D721Med (cell line): Measurements from ENCODE around the gene ATE1.

ENCODE experiments used
- DNase-seq: peaks from one replicate; pipeline ENCODE4 v3.0.0; 2011; ENCODE audit warnings: low spot score; ENCODE audit not compliant: insufficient read length
- FAIRE-seq: peaks from 2 replicates; lab custom pipeline; 2011; peaks lifted over from hg19 to GRCh38; lab: Jason Lieb, UNC
- TF ChIP-seq, protein P1 (sequence below): IDR thresholded peaks from 2 replicates; pipeline ENCODE4 v1.5.1; 2012; ENCODE audit warnings: mild to moderate bottlenecking, control low read depth; ENCODE audit not compliant: insufficient read depth; ENCODE audit errors: missing control alignments

The ATE1 gene

DNA sequence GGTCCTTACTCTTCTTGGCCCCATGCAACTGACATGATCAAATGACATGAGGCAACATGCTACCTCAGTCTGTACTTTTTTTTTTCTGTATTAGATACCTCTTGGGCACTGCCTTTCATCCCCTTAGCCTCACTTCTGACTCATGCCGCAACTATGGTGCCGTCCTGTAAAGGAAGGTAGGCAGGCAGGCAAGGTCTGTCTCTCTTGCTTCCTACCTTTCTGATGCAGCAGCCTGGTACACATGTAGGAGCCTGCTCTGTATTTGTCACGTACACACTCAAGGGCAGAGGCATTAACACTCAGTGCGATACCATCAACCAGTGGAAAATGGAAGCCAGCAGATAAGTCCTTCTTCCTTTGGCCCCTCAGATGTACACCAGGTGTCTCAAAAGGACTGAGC is 146.7 kb downstream of the ATE1 start:
- TF ChIP-seq, protein P1, sequence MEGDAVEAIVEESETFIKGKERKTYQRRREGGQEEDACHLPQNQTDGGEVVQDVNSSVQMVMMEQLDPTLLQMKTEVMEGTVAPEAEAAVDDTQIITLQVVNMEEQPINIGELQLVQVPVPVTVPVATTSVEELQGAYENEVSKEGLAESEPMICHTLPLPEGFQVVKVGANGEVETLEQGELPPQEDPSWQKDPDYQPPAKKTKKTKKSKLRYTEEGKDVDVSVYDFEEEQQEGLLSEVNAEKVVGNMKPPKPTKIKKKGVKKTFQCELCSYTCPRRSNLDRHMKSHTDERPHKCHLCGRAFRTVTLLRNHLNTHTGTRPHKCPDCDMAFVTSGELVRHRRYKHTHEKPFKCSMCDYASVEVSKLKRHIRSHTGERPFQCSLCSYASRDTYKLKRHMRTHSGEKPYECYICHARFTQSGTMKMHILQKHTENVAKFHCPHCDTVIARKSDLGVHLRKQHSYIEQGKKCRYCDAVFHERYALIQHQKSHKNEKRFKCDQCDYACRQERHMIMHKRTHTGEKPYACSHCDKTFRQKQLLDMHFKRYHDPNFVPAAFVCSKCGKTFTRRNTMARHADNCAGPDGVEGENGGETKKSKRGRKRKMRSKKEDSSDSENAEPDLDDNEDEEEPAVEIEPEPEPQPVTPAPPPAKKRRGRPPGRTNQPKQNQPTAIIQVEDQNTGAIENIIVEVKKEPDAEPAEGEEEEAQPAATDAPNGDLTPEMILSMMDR, result no peak
- FAIRE-seq (no peak), DNase-seq (no peak)

- TF ChIP-seq, protein P1, result no peak
- DNase-seq (no peak), FAIRE-seq (no peak)
Measured at GRCh38 chr10:121774813-121775212, 153.0 kb downstream of the ATE1 start.

- TF ChIP-seq, protein P1, result no peak
- FAIRE-seq (no peak), DNase-seq (no peak)
Measured at GRCh38 chr10:121774404-121774803, 153.4 kb downstream of the ATE1 start.

DNA sequence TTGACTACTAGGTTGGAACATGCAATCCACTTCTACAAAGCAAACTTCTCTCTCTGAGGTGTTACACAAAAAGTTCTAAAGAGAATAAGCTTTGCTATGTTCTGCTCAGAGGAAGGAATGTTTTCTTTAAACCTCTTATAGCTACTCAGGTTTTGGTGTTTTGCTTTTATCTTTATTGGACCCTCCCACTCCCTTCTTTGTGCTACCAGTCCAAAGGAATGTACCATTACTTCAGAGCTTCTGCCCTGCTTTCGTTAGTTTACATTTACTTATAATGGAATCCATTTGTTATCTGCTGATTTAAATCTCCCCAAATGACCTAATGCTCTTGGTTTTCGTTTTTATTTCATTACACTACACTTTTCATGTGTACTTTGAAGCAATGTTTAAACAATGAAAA is 154.9 kb downstream of the ATE1 start:
- TF ChIP-seq, protein P1, result no peak
- DNase-seq (no peak), FAIRE-seq (no peak)

GRCh38 chr10:121772406-121772805 is 155.4 kb downstream of the ATE1 start:
- FAIRE-seq (no peak), DNase-seq (no peak)

GRCh38 chr10:121771966-121772365 is 155.9 kb downstream of the ATE1 start:
- FAIRE-seq (no peak), DNase-seq (no peak)
- TF ChIP-seq, protein P1, result no peak

More at GRCh38 chr10:121772406-121772805, 155.4 kb downstream of the ATE1 start:
- TF ChIP-seq, protein P1, result no peak

DNA sequence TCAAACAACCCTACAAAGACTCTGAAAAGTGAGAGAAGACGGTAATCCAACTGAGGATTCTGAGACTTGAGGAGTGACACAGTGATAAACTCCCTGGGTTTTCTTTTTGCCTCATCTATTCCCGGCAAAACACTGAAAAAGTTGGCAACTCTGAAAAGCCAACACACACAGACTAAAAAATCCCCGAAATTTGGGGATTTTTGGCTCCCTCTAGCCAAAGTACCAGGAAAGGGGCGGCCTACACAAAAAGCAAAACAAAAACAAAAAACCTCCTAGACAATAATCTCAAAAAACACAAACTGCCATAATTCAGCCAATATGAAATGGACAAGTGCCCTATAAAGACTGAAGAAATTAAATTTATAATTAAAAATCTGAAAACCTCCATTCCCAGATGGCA is 161.4 kb downstream of the ATE1 start:
- DNase-seq (no peak), FAIRE-seq (no peak)
- TF ChIP-seq, protein P1, result no peak
